22Rv1 (cell line): Measurements from ENCODE around the gene TIMP1.

Experiments
- H3K27ac ChIP-seq: fragments of 450-650 bp; 2 replicates; pipeline ENCODE4 v1.5.1; 2017
- CTCF ChIP-seq: fragments of 450-650 bp; IDR thresholded peaks from 2 replicates; pipeline ENCODE4 v1.5.1; 2017; ENCODE audit warnings: mild to moderate bottlenecking
- ZFX ChIP-seq: fragments of 450-650 bp; IDR thresholded peaks from 2 replicates; pipeline ENCODE4 v1.6.1; 2017; ENCODE audit warnings: antibody characterized with exemption, borderline replicate concordance

Gene TIMP1

GRCh38 chrX:47560179-47560933 lies 21.9 kb upstream of the TIMP1 start:
- TF ChIP-seq ZFX: no peak
- TF ChIP-seq CTCF: no peak
- H3K27ac ChIP-seq: peak overlapping the region; percentile 84

DNA sequence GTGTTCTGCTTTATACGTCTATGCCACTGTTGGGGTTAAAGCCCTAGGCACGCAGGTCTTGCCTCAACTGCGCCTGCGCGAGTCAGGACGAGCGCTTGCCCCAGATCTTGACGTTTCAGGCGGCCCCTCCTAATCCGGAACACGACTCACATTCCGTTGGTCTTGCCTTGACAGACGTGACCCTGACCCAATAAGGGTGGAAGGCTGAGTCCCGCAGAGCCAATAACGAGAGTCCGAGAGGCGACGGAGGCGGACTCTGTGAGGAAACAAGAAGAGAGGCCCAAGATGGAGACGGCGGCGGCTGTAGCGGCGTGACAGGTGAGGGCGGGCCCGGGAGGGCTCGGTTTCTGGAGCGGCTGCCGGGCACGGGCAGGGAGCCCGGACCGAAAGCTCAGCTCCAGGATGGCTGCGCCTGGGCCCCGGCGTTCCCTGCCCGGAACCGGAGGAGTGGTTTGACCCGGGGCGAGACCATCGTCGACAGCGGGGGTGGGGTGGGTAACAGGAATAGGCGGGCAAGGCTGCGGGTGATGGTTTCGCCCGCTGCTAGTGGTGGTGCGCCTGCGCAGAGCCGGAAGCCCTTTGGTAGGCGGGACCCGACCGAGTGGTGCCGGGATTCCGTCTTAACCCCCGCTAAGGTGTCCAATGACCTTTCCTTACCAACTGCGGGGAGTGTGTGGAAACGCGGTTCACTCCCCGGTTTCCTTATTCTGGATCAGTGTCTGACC lies 21.1 kb upstream of the TIMP1 start, which contains the start of gene ARAF:
ARAF (plus strand) TSS at position 272 of the 725 bp plus-strand sequence. CDS start 1,763 bp downstream, outside the sequence.
- TF ChIP-seq CTCF: no peak
- H3K27ac ChIP-seq: peak within 1 kb of the TSS; percentile 84

DNA sequence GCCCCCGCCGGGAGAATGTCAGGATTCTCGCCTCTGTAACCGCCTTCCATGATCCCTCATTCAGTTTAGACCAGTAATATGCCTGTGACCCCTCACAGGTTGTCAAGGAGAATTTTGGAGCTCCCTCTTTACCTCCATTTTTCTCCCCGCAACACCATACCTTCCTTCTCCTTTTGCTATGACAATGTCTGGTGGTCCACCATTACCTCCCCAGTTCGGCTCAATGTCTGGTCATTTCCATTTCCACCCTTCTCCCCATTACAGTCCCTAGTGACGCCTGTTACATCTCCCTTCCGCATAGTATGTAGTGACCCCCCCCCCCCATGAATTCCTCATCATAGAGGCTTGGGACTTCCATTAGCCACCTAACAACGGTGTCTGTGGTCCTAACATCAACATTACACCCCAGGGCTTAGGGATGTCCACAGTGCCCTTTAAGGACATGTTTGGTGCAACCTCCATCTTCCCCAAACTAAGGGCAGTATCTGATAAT lies 20.5 kb upstream of the TIMP1 start:
- TF ChIP-seq CTCF (no peak), ZFX (no peak)
- H3K27ac ChIP-seq: peak overlapping the region; percentile 84

- no peak overlapping the region for H3K27ac ChIP-seq
- TF ChIP-seq CTCF (peak; percentile 36), ZFX (no peak)
Measured at GRCh38 chrX:47562615-47563243, 19.5 kb upstream of the TIMP1 start.

- TF ChIP-seq CTCF (no peak), ZFX (no peak)
- no peak overlapping the region for H3K27ac ChIP-seq
Measured at GRCh38 chrX:47563801-47564315, 18.4 kb upstream of the TIMP1 start.

DNA sequence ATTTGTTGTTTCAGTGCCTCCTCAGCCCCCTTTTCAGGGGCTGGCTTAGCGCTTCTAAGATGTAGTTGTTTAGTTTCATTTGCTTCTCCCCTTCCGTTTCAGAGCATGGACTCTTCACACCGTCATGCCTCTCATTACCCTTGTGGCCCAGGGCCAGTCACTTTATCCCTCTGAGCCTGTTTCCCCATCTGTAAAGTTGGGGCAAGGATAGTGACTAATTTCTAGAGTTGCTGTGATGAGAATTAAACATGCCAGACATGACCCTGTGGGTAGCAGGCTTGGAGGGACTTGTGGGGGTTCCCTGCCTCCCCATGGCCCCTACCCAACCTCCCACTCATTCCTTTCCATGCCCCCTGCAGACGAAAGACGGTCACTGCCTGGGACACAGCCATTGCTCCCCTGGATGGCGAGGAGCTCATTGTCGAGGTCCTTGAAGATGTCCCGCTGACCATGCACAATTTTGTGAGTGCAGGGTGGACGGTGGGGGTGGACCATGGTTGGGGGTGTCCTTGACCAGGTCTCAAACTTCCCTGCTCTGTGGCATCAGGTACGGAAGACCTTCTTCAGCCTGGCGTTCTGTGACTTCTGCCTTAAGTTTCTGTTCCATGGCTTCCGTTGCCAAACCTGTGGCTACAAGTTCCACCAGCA lies 17.7 kb upstream of the TIMP1 start:
- TF ChIP-seq ZFX: no peak
- no peak overlapping the region for H3K27ac ChIP-seq

GRCh38 chrX:47566841-47567240 lies 15.4 kb upstream of the TIMP1 start:
- no peak for TF ChIP-seq ZFX
- TF ChIP-seq CTCF: no peak
- no peak overlapping the region for H3K27ac ChIP-seq
